HEK293 (cell line): ENCODE measurements around the gene TNS3.

Experiments
- BCL11A ChIP-seq: fragments of 450-650 bp; formaldehyde crosslinking; IDR thresholded peaks from 2 replicates; pipeline ENCODE4 v1.5.1; 2016; ENCODE audit warnings: low read depth, missing biosample characterization, missing genetic modification characterization
- ZFP3 ChIP-seq: fragments of 450-650 bp; formaldehyde crosslinking; IDR thresholded peaks from 2 replicates; pipeline ENCODE4 v1.5.1; 2016; ENCODE audit warnings: low read depth, missing biosample characterization, missing genetic modification characterization
- ZFP69B ChIP-seq: fragments of 450-650 bp; formaldehyde crosslinking; IDR thresholded peaks from 2 replicates; pipeline ENCODE4 v1.5.1; 2016; ENCODE audit warnings: missing biosample characterization, missing genetic modification characterization
- ZNF221 ChIP-seq: fragments of 450-650 bp; formaldehyde crosslinking; IDR thresholded peaks from 2 replicates; pipeline ENCODE4 v1.5.1; 2017; ENCODE audit warnings: missing biosample characterization, missing genetic modification characterization, borderline replicate concordance
- ZNF274 ChIP-seq, 2 experiments: fragments of 200-500 bp in 1 of 2; fragments of 450-650 bp in 1 of 2; sonication (Bioruptor generic) in 1 of 2; formaldehyde crosslinking in 1 of 2; IDR thresholded peaks; 2 replicates each; pipeline versions ENCODE4 v1.5.1 to v1.6.1; 2014 to 2016; ENCODE audit warnings: borderline replicate concordance in 1 of 2, inconsistent platforms in 1 of 2, low read length in 1 of 2, missing biosample characterization in 1 of 2, missing genetic modification characterization in 1 of 2
- ZNF514 ChIP-seq: fragments of 450-650 bp; formaldehyde crosslinking; IDR thresholded peaks from 2 replicates; pipeline ENCODE4 v1.5.1; 2016; ENCODE audit warnings: missing biosample characterization, missing genetic modification characterization
- ZNF548 ChIP-seq: fragments of 450-650 bp; formaldehyde crosslinking; IDR thresholded peaks from 2 replicates; pipeline ENCODE4 v1.5.1; 2016; ENCODE audit warnings: missing biosample characterization, missing genetic modification characterization
- TF ChIP-seq, protein P1 (sequence below): fragments of 450-650 bp; formaldehyde crosslinking; IDR thresholded peaks from 2 replicates; pipeline ENCODE4 v1.5.1; 2016; ENCODE audit warnings: missing biosample characterization, missing genetic modification characterization
- TF ChIP-seq, protein P2 (sequence below): fragments of 450-650 bp; formaldehyde crosslinking; IDR thresholded peaks from 2 replicates; pipeline ENCODE4 v1.5.1; 2016; ENCODE audit warnings: missing biosample characterization, missing genetic modification characterization
- TF ChIP-seq, protein P3 (sequence below): fragments of 450-650 bp; IDR thresholded peaks from 2 replicates; pipeline ENCODE4 v1.5.1; 2018; ENCODE audit warnings: missing biosample characterization, missing genetic modification characterization

DNA sequence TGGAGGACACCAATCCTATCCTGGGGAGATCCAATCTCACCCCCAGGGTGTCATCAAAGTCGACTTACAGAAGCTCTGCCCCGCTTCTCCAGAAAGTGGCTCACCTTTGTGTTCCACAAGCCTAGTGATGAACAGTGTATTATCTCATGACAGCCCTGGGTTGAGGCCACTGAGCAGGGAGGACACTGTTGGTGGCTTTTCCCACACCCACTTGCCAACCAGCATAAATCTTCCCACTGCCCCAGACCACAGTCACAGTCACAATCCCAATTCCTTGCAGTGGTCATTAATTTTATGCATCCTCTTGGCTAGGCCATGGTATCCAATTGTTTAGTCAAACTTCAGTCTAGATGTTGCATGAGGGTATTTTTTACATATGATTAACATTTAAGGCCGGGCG is 18.4 kb downstream of the TNS3 start:
- TF ChIP-seq, protein P1, sequence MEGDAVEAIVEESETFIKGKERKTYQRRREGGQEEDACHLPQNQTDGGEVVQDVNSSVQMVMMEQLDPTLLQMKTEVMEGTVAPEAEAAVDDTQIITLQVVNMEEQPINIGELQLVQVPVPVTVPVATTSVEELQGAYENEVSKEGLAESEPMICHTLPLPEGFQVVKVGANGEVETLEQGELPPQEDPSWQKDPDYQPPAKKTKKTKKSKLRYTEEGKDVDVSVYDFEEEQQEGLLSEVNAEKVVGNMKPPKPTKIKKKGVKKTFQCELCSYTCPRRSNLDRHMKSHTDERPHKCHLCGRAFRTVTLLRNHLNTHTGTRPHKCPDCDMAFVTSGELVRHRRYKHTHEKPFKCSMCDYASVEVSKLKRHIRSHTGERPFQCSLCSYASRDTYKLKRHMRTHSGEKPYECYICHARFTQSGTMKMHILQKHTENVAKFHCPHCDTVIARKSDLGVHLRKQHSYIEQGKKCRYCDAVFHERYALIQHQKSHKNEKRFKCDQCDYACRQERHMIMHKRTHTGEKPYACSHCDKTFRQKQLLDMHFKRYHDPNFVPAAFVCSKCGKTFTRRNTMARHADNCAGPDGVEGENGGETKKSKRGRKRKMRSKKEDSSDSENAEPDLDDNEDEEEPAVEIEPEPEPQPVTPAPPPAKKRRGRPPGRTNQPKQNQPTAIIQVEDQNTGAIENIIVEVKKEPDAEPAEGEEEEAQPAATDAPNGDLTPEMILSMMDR (tag by site-specific recombination), result no peak
- TF ChIP-seq, protein P2, sequence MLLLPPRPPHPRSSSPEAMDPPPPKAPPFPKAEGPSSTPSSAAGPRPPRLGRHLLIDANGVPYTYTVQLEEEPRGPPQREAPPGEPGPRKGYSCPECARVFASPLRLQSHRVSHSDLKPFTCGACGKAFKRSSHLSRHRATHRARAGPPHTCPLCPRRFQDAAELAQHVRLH (tag by site-specific recombination), result no peak
- TF ChIP-seq, protein P3, sequence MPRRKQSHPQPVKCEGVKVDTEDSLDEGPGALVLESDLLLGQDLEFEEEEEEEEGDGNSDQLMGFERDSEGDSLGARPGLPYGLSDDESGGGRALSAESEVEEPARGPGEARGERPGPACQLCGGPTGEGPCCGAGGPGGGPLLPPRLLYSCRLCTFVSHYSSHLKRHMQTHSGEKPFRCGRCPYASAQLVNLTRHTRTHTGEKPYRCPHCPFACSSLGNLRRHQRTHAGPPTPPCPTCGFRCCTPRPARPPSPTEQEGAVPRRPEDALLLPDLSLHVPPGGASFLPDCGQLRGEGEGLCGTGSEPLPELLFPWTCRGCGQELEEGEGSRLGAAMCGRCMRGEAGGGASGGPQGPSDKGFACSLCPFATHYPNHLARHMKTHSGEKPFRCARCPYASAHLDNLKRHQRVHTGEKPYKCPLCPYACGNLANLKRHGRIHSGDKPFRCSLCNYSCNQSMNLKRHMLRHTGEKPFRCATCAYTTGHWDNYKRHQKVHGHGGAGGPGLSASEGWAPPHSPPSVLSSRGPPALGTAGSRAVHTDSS (tag by site-specific recombination), result no peak
- TF ChIP-seq ZNF514 (tag by site-specific recombination) (no peak), ZNF274 (IDR thresholded peaks at IDR 0.05; ENCODE audit: low read length) (no peak), ZNF274 (tag by site-specific recombination; IDR thresholded peaks at IDR 0.05; ENCODE audit: borderline replicate concordance) (no peak), ZFP69B (tag by site-specific recombination) (no peak), ZNF548 (tag by site-specific recombination) (no peak), BCL11A (tag by site-specific recombination) (no peak), ZNF221 (tag by site-specific recombination) (no peak), ZFP3 (tag by site-specific recombination) (no peak)
